HG03460 (cell line): Measurements from ENCODE around the gene TRPV5.

ENCODE experiments used
- ATAC-seq: cut with Tn5 transposase; IDR thresholded peaks from one replicate; pipeline ENCODE4 v1.9.1; 2021; ENCODE audit not compliant: unreplicated experiment

TRPV5 gene

GRCh38 chr7:142940966-142941535 lies 7.5 kb upstream of the TRPV5 start:
- no peak for ATAC-seq

GRCh38 chr7:142939226-142939910 lies 5.8 kb upstream of the TRPV5 start, which contains the start of gene LLCFC1:
Gene LLCFC1 (plus strand): TSS chr7:142939484. CDS start chr7:142939622, 138 bp downstream.
- no peak for ATAC-seq

GRCh38 chr7:142938611-142939010 lies 5.1 kb upstream of the TRPV5 start:
- ATAC-seq, result no peak

- ATAC-seq, result no peak
These were observed 2.5 kb upstream of the TRPV5 start for GRCh38 chr7:142935941-142936565.

- ATAC-seq, result no peak
These were observed 510 bp upstream of the TRPV5 start for GRCh38 chr7:142934056-142934455.

- ATAC-seq, result no peak
These were observed 462 bp downstream of the TRPV5 start for GRCh38 chr7:142933092-142933475.

- no peak for ATAC-seq
These were observed 1.0 kb downstream of the TRPV5 start for GRCh38 chr7:142932386-142933091.

GRCh38 chr7:142930126-142930730 lies 3.3 kb downstream of the TRPV5 start:
- no peak for ATAC-seq

- no peak for ATAC-seq
These were observed 5.6 kb downstream of the TRPV5 start for GRCh38 chr7:142927949-142928348.

- no peak for ATAC-seq
These were observed 6.3 kb downstream of the TRPV5 start for GRCh38 chr7:142927085-142927745.

GRCh38 chr7:142925413-142925812 lies 8.1 kb downstream of the TRPV5 start:
- ATAC-seq, result no peak

- no peak for ATAC-seq
These were observed 10.2 kb downstream of the TRPV5 start for GRCh38 chr7:142923391-142923790.

- no peak for ATAC-seq
These were observed 13.9 kb downstream of the TRPV5 start for GRCh38 chr7:142919656-142920055.

- no peak for ATAC-seq
These were observed 14.6 kb downstream of the TRPV5 start for GRCh38 chr7:142918901-142919300.

GRCh38 chr7:142917447-142917846 lies 16.1 kb downstream of the TRPV5 start:
- no peak for ATAC-seq

- no peak for ATAC-seq
These were observed 17.0 kb downstream of the TRPV5 start for GRCh38 chr7:142916508-142916907.

GRCh38 chr7:142915315-142915714 lies 18.2 kb downstream of the TRPV5 start:
- ATAC-seq, result no peak

GRCh38 chr7:142914121-142914520 lies 19.4 kb downstream of the TRPV5 start:
- no peak for ATAC-seq

GRCh38 chr7:142913566-142913965 lies 20.0 kb downstream of the TRPV5 start:
- ATAC-seq, result no peak

- ATAC-seq, result no peak
These were observed 20.5 kb downstream of the TRPV5 start for GRCh38 chr7:142913051-142913450.

GRCh38 chr7:142910481-142910880 lies 23.1 kb downstream of the TRPV5 start:
- ATAC-seq, result no peak
